ENCODE data around the gene OPRM1. TPM values are rescaled to one million over a fixed set of nuclear protein-coding genes. Genes with fewer than 3 reads are reported as not detected.

Gene OPRM1
- total RNA-seq, 2 experiments from 2014 or later: not detected

- intact Hi-C loops (cut with DNase I, micrococcal nuclease): loop anchor here (1.0 to 2.0 kb wide), 2 partner anchors 18 to 73 kb away; no protein-coding TSS in a partner anchor
- ChIA-PET CTCF (interaction anchor here (0.7 to 6.1 kb wide), 7 partner anchors 10 to 141 kb away, joined by 3 to 36 read pairs (median 4); no protein-coding TSS in a partner anchor), POLR2A (no interaction called here)
- ATAC-seq: peak; percentile 71
- peak; percentile 82 for DNase-seq
- H3K4me3 Mint-ChIP-seq: peak overlapping the region; percentile 58
- H3K27me3 Mint-ChIP-seq: no peaks in the 10 kb centered on the region
- H3K36me3 Mint-ChIP-seq (ENCODE audit: low read depth): peaks cover 7% of the 10 kb centered on the region
- peaks cover 83% of the 10 kb centered on the region for H3K4me1 Mint-ChIP-seq
- peak overlapping the region; percentile 92 for H3K27ac Mint-ChIP-seq
- no peaks in the 10 kb centered on the region for H3K9me3 Mint-ChIP-seq (ENCODE audit: low read depth)
Measured at GRCh38 chr6:154229786-154230185, 190.7 kb downstream of the OPRM1 start.

GRCh38 chr6:154230393-154230792 lies 191.4 kb downstream of the OPRM1 start:
- peak overlapping the region; percentile 58 for H3K4me3 Mint-ChIP-seq
- ChIA-PET CTCF (interaction anchor here (0.7 to 6.1 kb wide), 7 partner anchors 9 to 140 kb away, joined by 3 to 36 read pairs (median 4); no protein-coding TSS in a partner anchor), POLR2A (no interaction called here)
- peak overlapping the region; percentile 92 for H3K27ac Mint-ChIP-seq
- peaks cover 7% of the 10 kb centered on the region for H3K36me3 Mint-ChIP-seq (ENCODE audit: low read depth)
- intact Hi-C loops (cut with DNase I, micrococcal nuclease): loop anchor here (1.0 to 2.0 kb wide), 2 partner anchors 17 to 74 kb away; no protein-coding TSS in a partner anchor
- no peaks in the 10 kb centered on the region for H3K9me3 Mint-ChIP-seq (ENCODE audit: low read depth)
- peaks cover 81% of the 10 kb centered on the region for H3K4me1 Mint-ChIP-seq
- H3K27me3 Mint-ChIP-seq: no peaks in the 10 kb centered on the region
- ATAC-seq (no peak), DNase-seq (no peak)

GRCh38 chr6:154230910-154231595 lies 192.0 kb downstream of the OPRM1 start:
- Mint-ChIP-seq H3K27me3 (no peaks in the 10 kb centered on the region), H3K27ac (peak overlapping the region; percentile 85), H3K36me3 (ENCODE audit: low read depth) (peaks cover 9% of the 10 kb centered on the region), H3K9me3 (ENCODE audit: low read depth) (no peaks in the 10 kb centered on the region), H3K4me3 (peak overlapping the region; percentile 64), H3K4me1 (peaks cover 80% of the 10 kb centered on the region)
- ChIA-PET POLR2A (interaction anchor here (0.7 to 1.6 kb wide), 2 partner anchors 15 to 17 kb away, joined by 3 to 7 read pairs; no protein-coding TSS in a partner anchor), CTCF (interaction anchor here (0.7 to 6.1 kb wide), 4 partner anchors 8 to 23 kb away, joined by 3 to 36 read pairs (median 5); no protein-coding TSS in a partner anchor)
- ATAC-seq: peak; percentile 24
- peak; percentile 37 for DNase-seq
- intact Hi-C loops (cut with DNase I, micrococcal nuclease): loop anchor here (1.0 to 2.0 kb wide), 3 partner anchors 8 to 74 kb away; no protein-coding TSS in a partner anchor

- Mint-ChIP-seq H3K4me3 (peak overlapping the region; percentile 64), H3K36me3 (ENCODE audit: low read depth) (peaks cover 5% of the 10 kb centered on the region), H3K27me3 (no peaks in the 10 kb centered on the region), H3K4me1 (peaks cover 84% of the 10 kb centered on the region), H3K27ac (peak overlapping the region; percentile 85), H3K9me3 (ENCODE audit: low read depth) (no peaks in the 10 kb centered on the region)
- ChIA-PET CTCF (interaction anchor here (0.9 to 6.1 kb wide), 10 partner anchors 9 to 77 kb away, joined by 3 to 36 read pairs (median 4); no protein-coding TSS in a partner anchor), POLR2A (interaction anchor here (0.6 to 1.6 kb wide), 5 partner anchors 13 to 506 kb away, joined by 3 to 7 read pairs (median 5); no protein-coding TSS in a partner anchor)
- intact Hi-C loops (cut with DNase I, micrococcal nuclease): loop anchor here in 1 of 2 experiments (1.0 kb wide), 3 partner anchors 8 to 45 kb away; no protein-coding TSS in a partner anchor
- DNase-seq (no peak), ATAC-seq (peak; percentile 74)
Measured at GRCh38 chr6:154232013-154232910, 193.2 kb downstream of the OPRM1 start.

GRCh38 chr6:154233383-154233782 lies 194.3 kb downstream of the OPRM1 start:
- peak overlapping the region; percentile 43 for H3K27ac Mint-ChIP-seq

GRCh38 chr6:154234019-154234772 lies 195.2 kb downstream of the OPRM1 start:
- ATAC-seq: no peak
- DNase-seq: no peak
- intact Hi-C loops (cut with DNase I, micrococcal nuclease): no loop called here
- H3K4me3 Mint-ChIP-seq: no peak overlapping the region
- no peaks in the 10 kb centered on the region for H3K9me3 Mint-ChIP-seq (ENCODE audit: low read depth)
- ChIA-PET POLR2A (no interaction called here), CTCF (interaction anchor here (0.5 to 6.1 kb wide), 7 partner anchors 13 to 121 kb away, joined by 3 to 36 read pairs (median 4); no protein-coding TSS in a partner anchor)
- H3K4me1 Mint-ChIP-seq: peaks cover 80% of the 10 kb centered on the region
- H3K27ac Mint-ChIP-seq: peak overlapping the region; percentile 51
- H3K36me3 Mint-ChIP-seq (ENCODE audit: low read depth): peaks cover 2% of the 10 kb centered on the region
- H3K27me3 Mint-ChIP-seq: no peaks in the 10 kb centered on the region

More at GRCh38 chr6:154233383-154233782, 194.3 kb downstream of the OPRM1 start:
- Mint-ChIP-seq H3K4me3 (no peak overlapping the region), H3K36me3 (ENCODE audit: low read depth) (peaks cover 3% of the 10 kb centered on the region), H3K27me3 (no peaks in the 10 kb centered on the region), H3K4me1 (peaks cover 82% of the 10 kb centered on the region), H3K9me3 (ENCODE audit: low read depth) (no peaks in the 10 kb centered on the region)
- ChIA-PET POLR2A (no interaction called here), CTCF (interaction anchor here (1.1 to 6.1 kb wide), 6 partner anchors 8 to 78 kb away, joined by 3 to 36 read pairs (median 5); no protein-coding TSS in a partner anchor)
- intact Hi-C loops (cut with DNase I, micrococcal nuclease): no loop called here
- DNase-seq: no peak
- ATAC-seq: no peak

- Mint-ChIP-seq H3K27ac (no peak overlapping the region), H3K36me3 (ENCODE audit: low read depth) (peaks cover 8% of the 10 kb centered on the region), H3K27me3 (no peaks in the 10 kb centered on the region), H3K9me3 (ENCODE audit: low read depth) (no peaks in the 10 kb centered on the region), H3K4me1 (peaks cover 81% of the 10 kb centered on the region), H3K4me3 (no peak overlapping the region)
- ChIA-PET CTCF (interaction anchor here (0.6 to 1.3 kb wide), 5 partner anchors 9 to 52 kb away, joined by 3 to 6 read pairs (median 4); no protein-coding TSS in a partner anchor), POLR2A (interaction anchor here (0.5 kb wide), 1 partner anchor 17 kb away, joined by 7 read pairs; no protein-coding TSS in a partner anchor)
- DNase-seq (no peak), ATAC-seq (no peak)
- intact Hi-C loops (cut with DNase I, micrococcal nuclease): no loop called here
Measured at GRCh38 chr6:154236646-154237301, 197.7 kb downstream of the OPRM1 start.

- ChIA-PET POLR2A (interaction anchor here (0.7 kb wide), 1 partner anchor 16 kb away, joined by 4 read pairs; no protein-coding TSS in a partner anchor), CTCF (interaction anchor here (0.7 to 2.2 kb wide), 5 partner anchors 9 to 42 kb away, joined by 3 to 7 read pairs (median 4); no protein-coding TSS in a partner anchor)
- H3K9me3 Mint-ChIP-seq (ENCODE audit: low read depth): peaks cover 6% of the 10 kb centered on the region
- H3K4me1 Mint-ChIP-seq: peaks cover 83% of the 10 kb centered on the region
- intact Hi-C loops (cut with DNase I, micrococcal nuclease): loop anchor here in 1 of 2 experiments (1.0 kb wide), 1 partner anchor 8 kb away; no protein-coding TSS in a partner anchor
- DNase-seq (no peak), ATAC-seq (no peak)
- peaks cover 26% of the 10 kb centered on the region for H3K36me3 Mint-ChIP-seq (ENCODE audit: low read depth)
- peak overlapping the region; percentile 35 for H3K4me3 Mint-ChIP-seq
- H3K27me3 Mint-ChIP-seq: no peaks in the 10 kb centered on the region
- H3K27ac Mint-ChIP-seq: peak overlapping the region; percentile 79
Measured at GRCh38 chr6:154238831-154239230, 199.8 kb downstream of the OPRM1 start.

GRCh38 chr6:154239392-154239791 lies 200.4 kb downstream of the OPRM1 start:
- Mint-ChIP-seq H3K27me3 (no peaks in the 10 kb centered on the region), H3K27ac (peak overlapping the region; percentile 79), H3K4me3 (peak overlapping the region; percentile 56), H3K36me3 (ENCODE audit: low read depth) (peaks cover 28% of the 10 kb centered on the region), H3K9me3 (ENCODE audit: low read depth) (peaks cover 6% of the 10 kb centered on the region), H3K4me1 (peaks cover 83% of the 10 kb centered on the region)
- intact Hi-C loops (cut with DNase I, micrococcal nuclease): loop anchor here in 1 of 2 experiments (1.0 kb wide), 1 partner anchor 8 kb away; no protein-coding TSS in a partner anchor
- peak; percentile 59 for DNase-seq
- ATAC-seq: peak; percentile 36
- ChIA-PET POLR2A (interaction anchor here (0.7 kb wide), 1 partner anchor 17 kb away, joined by 4 read pairs; no protein-coding TSS in a partner anchor), CTCF (interaction anchor here (0.7 to 2.2 kb wide), 5 partner anchors 9 to 43 kb away, joined by 3 to 7 read pairs (median 4); no protein-coding TSS in a partner anchor)
